ENCODE measurements around the gene PIKFYVE. TPM values are rescaled to one million over a fixed set of nuclear protein-coding genes. Genes with fewer than 3 reads are reported as not detected.

Gene PIKFYVE
- total and polyA plus RNA-seq, 4 experiments from 2014 or later, result 3.3 to 45.8 (median 26.4) TPM

DNA sequence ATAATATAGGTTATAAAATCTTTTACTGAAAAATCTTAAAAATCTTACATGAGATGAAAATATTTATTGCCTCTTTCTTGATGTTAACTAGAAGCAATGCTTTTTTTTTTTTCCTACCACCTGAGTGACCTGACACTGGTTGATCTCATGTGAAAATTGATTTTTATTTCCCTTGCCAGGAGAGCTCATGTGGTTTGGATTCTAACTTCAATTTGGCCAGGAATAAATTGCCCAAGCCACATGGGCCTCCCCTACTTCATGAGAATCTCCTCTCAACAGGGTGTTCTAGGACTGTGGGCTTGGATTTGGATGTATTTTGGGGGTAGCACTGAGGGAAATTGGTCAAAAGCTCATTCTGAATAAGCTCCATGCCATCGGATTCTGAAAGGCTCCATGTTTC lies 31.3 kb upstream of the PIKFYVE start:
- H3K4me1 Mint-ChIP-seq, result no peaks in the 10 kb centered on the region
- no peaks in the 10 kb centered on the region for H3K4me1 ChIP-seq (ENCODE audit: insufficient read depth, low read length)

GRCh38 chr2:208235860-208236259 lies 30.2 kb upstream of the PIKFYVE start:
- Mint-ChIP-seq H3K27ac (no peak overlapping the region), H3K9me3 (peaks cover 3 to 24% (median 13%) of the 10 kb centered on the region in 8 donors), H3K27me3 (no peaks in the 10 kb centered on the region), H3K36me3 (peaks cover 51 to 54% of the 10 kb centered on the region in 2 donors), H3K4me1 (no peaks in the 10 kb centered on the region), H3K4me3 (no peak overlapping the region)
- intact Hi-C loops (cut with micrococcal nuclease), result no loop called here
- H3K27me3 ChIP-seq (ENCODE audit: insufficient read depth, low read length), result no peaks in the 10 kb centered on the region
- no peak overlapping the region for H3K4me3 ChIP-seq (ENCODE audit: low read length in 2 of 2)
- ChIA-PET POLR2A (ENCODE audit: partially characterized antibody) (no interaction called here), CTCF (ENCODE audit: partially characterized antibody) (no interaction called here)
- no peak overlapping the region for H3K27ac ChIP-seq (ENCODE audit: low read depth, low read length)
- H3K9me3 ChIP-seq (ENCODE audit: control insufficient read depth in 1 of 2, low read length in 2 of 2), result peaks cover 0 to 3% of the 10 kb centered on the region in 2 donors
- no peaks in the 10 kb centered on the region for H3K4me1 ChIP-seq (ENCODE audit: insufficient read depth, low read length)
- H3K36me3 ChIP-seq (ENCODE audit: insufficient read depth, low read length), result peaks cover 8% of the 10 kb centered on the region
- no peak for DNase-seq

More for the DNA sequence above, 31.3 kb upstream of the PIKFYVE start:
- POLR2A ChIA-PET (ENCODE audit: partially characterized antibody), result no interaction called here
- Histone ChIP-seq H3K27ac (ENCODE audit: low read depth, low read length) (no peak overlapping the region), H3K27me3 (ENCODE audit: insufficient read depth, low read length) (no peaks in the 10 kb centered on the region), H3K36me3 (ENCODE audit: insufficient read depth, low read length) (peaks cover 8% of the 10 kb centered on the region), H3K9me3 (ENCODE audit: control insufficient read depth in 1 of 2, low read length in 2 of 2) (peaks cover 0 to 3% of the 10 kb centered on the region in 2 donors), H3K4me3 (ENCODE audit: low read length in 2 of 2) (no peak overlapping the region)
- peaks cover 43 to 45% of the 10 kb centered on the region in 2 donors for H3K36me3 Mint-ChIP-seq
- intact Hi-C loops (cut with micrococcal nuclease), result no loop called here
- CTCF ChIA-PET (ENCODE audit: partially characterized antibody), result no interaction called here
- H3K4me3 Mint-ChIP-seq, result no peak overlapping the region
- peaks cover 3 to 28% (median 15%) of the 10 kb centered on the region in 8 donors for H3K9me3 Mint-ChIP-seq
- DNase-seq, result no peak
- no peak overlapping the region for H3K27ac Mint-ChIP-seq
- H3K27me3 Mint-ChIP-seq, result no peaks in the 10 kb centered on the region

GRCh38 chr2:208239770-208240493 lies 26.1 kb upstream of the PIKFYVE start:
- H3K4me1 Mint-ChIP-seq, result no peaks in the 10 kb centered on the region
- Histone ChIP-seq H3K4me1 (ENCODE audit: insufficient read depth, low read length) (no peaks in the 10 kb centered on the region), H3K36me3 (ENCODE audit: insufficient read depth, low read length) (peaks cover 12% of the 10 kb centered on the region), H3K27me3 (ENCODE audit: insufficient read depth, low read length) (no peaks in the 10 kb centered on the region), H3K9me3 (ENCODE audit: control insufficient read depth in 1 of 2, low read length in 2 of 2) (no peaks in the 10 kb centered on the region), H3K4me3 (ENCODE audit: low read length in 2 of 2) (no peak overlapping the region), H3K27ac (ENCODE audit: low read depth, low read length) (no peak overlapping the region)
- DNase-seq, result no peak
- peaks cover 0 to 5% (median 0%) of the 10 kb centered on the region in 8 donors for H3K9me3 Mint-ChIP-seq
- peak overlapping the region in 3 of 7 donors; percentile 10 to 33 (median 15) for H3K27ac Mint-ChIP-seq
- H3K27me3 Mint-ChIP-seq, result no peaks in the 10 kb centered on the region
- POLR2A ChIA-PET (ENCODE audit: partially characterized antibody), result no interaction called here
- peaks cover 70 to 79% of the 10 kb centered on the region in 2 donors for H3K36me3 Mint-ChIP-seq
- CTCF ChIA-PET (ENCODE audit: partially characterized antibody), result interaction anchor here (1.1 kb wide), 1 partner anchor 65 kb away, joined by 3 read pairs; no protein-coding TSS in a partner anchor
- no peak overlapping the region for H3K4me3 Mint-ChIP-seq
- intact Hi-C loops (cut with micrococcal nuclease), result no loop called here

DNA sequence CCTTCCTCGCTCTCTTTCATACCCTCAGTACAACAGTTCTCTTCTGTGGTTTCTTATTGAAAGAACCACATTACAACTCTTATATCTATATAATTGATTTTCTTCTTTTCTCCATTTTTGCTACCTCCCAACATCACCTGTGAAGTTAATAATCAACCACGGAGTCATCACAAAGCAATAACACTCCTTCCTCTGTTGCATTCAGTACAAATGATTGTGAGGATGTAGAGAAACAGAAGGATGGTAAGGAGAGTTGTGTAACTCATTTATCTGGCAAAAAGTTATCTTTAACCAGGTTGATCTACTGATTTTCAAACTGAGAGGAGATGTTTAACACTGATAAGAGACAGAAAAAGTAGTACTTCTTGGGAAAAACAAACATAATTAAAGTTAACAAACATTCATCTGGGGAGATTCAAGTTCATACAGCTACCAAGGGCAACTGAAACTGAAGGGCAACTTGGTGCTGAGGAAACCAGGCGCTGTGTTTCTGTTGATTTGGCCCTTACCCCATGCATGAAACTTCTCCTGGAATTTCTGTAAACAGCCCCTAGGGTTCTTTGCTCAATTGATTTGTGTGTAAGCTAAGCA lies 25.3 kb upstream of the PIKFYVE start:
- peaks cover 14% of the 10 kb centered on the region for H3K36me3 ChIP-seq (ENCODE audit: insufficient read depth, low read length)
- Mint-ChIP-seq H3K27me3 (no peaks in the 10 kb centered on the region), H3K4me1 (no peaks in the 10 kb centered on the region), H3K4me3 (no peak overlapping the region), H3K9me3 (peaks cover 0 to 3% (median 0%) of the 10 kb centered on the region in 8 donors), H3K36me3 (peaks cover 65 to 80% of the 10 kb centered on the region in 2 donors), H3K27ac (peak overlapping the region in 1 of 7 donors; percentile 12)
- no peak overlapping the region for H3K27ac ChIP-seq (ENCODE audit: low read depth, low read length)
- no peaks in the 10 kb centered on the region for H3K4me1 ChIP-seq (ENCODE audit: insufficient read depth, low read length)
- POLR2A ChIA-PET (ENCODE audit: partially characterized antibody), result no interaction called here
- CTCF ChIA-PET (ENCODE audit: partially characterized antibody), result interaction anchor here (1.1 kb wide), 1 partner anchor 65 kb away, joined by 3 read pairs; no protein-coding TSS in a partner anchor
- DNase-seq, result no peak
- H3K4me3 ChIP-seq (ENCODE audit: low read length in 2 of 2), result no peak overlapping the region
- intact Hi-C loops (cut with micrococcal nuclease), result no loop called here
- no peaks in the 10 kb centered on the region for H3K9me3 ChIP-seq (ENCODE audit: control insufficient read depth in 1 of 2, low read length in 2 of 2)
- no peaks in the 10 kb centered on the region for H3K27me3 ChIP-seq (ENCODE audit: insufficient read depth, low read length)

DNA sequence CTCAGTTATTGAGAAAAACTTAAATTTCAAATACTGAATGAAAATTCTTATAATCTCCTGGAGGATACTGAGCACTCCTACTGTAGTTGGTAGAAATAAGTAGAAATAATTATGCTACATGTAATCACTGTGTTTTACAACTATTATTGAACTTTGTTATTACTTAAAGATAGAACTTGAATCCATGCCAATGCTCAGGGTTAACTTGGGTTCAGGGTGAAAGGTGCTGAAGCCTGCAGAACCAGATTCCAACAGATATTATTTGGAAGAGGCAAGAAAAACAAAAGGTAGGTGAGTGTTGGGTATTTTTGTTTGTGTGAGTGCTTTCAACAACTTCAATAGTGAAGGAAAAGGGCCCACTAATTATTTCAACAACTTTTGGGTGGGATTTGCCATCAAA lies 21.6 kb upstream of the PIKFYVE start:
- Histone ChIP-seq H3K36me3 (ENCODE audit: insufficient read depth, low read length) (peaks cover 24% of the 10 kb centered on the region), H3K27ac (ENCODE audit: low read depth, low read length) (no peak overlapping the region), H3K9me3 (ENCODE audit: control insufficient read depth in 1 of 2, low read length in 2 of 2) (no peaks in the 10 kb centered on the region), H3K27me3 (ENCODE audit: insufficient read depth, low read length) (no peaks in the 10 kb centered on the region), H3K4me1 (ENCODE audit: insufficient read depth, low read length) (no peaks in the 10 kb centered on the region), H3K4me3 (ENCODE audit: low read length in 2 of 2) (no peak overlapping the region)
- intact Hi-C loops (cut with micrococcal nuclease), result no loop called here
- Mint-ChIP-seq H3K9me3 (no peaks in the 10 kb centered on the region), H3K4me1 (no peaks in the 10 kb centered on the region), H3K4me3 (no peak overlapping the region), H3K27ac (no peak overlapping the region), H3K27me3 (no peaks in the 10 kb centered on the region), H3K36me3 (peaks cover 67 to 77% of the 10 kb centered on the region in 2 donors)
- CTCF ChIA-PET (ENCODE audit: partially characterized antibody), result no interaction called here
- POLR2A ChIA-PET (ENCODE audit: partially characterized antibody), result no interaction called here
- no peak for DNase-seq

GRCh38 chr2:208245746-208246145 lies 20.3 kb upstream of the PIKFYVE start:
- Histone ChIP-seq H3K4me1 (ENCODE audit: insufficient read depth, low read length) (no peaks in the 10 kb centered on the region), H3K27me3 (ENCODE audit: insufficient read depth, low read length) (no peaks in the 10 kb centered on the region), H3K4me3 (ENCODE audit: low read length in 2 of 2) (no peak overlapping the region), H3K36me3 (ENCODE audit: insufficient read depth, low read length) (peaks cover 31% of the 10 kb centered on the region), H3K9me3 (ENCODE audit: control insufficient read depth in 1 of 2, low read length in 2 of 2) (no peaks in the 10 kb centered on the region), H3K27ac (ENCODE audit: low read depth, low read length) (no peak overlapping the region)
- no peaks in the 10 kb centered on the region for H3K27me3 Mint-ChIP-seq
- H3K4me3 Mint-ChIP-seq, result no peak overlapping the region
- H3K27ac Mint-ChIP-seq, result peak overlapping the region in 1 of 7 donors; percentile 11
- no peaks in the 10 kb centered on the region for H3K9me3 Mint-ChIP-seq
- H3K36me3 Mint-ChIP-seq, result peaks cover 68 to 77% of the 10 kb centered on the region in 2 donors
- H3K4me1 Mint-ChIP-seq, result no peaks in the 10 kb centered on the region
- ChIA-PET POLR2A (ENCODE audit: partially characterized antibody) (no interaction called here), CTCF (ENCODE audit: partially characterized antibody) (no interaction called here)
- intact Hi-C loops (cut with micrococcal nuclease), result no loop called here
- no peak for DNase-seq

- Histone ChIP-seq H3K4me1 (ENCODE audit: insufficient read depth, low read length) (peaks cover 3% of the 10 kb centered on the region), H3K9me3 (ENCODE audit: control insufficient read depth in 1 of 2, low read length in 2 of 2) (no peaks in the 10 kb centered on the region), H3K4me3 (ENCODE audit: low read length in 2 of 2) (no peak overlapping the region), H3K27ac (ENCODE audit: low read depth, low read length) (no peak overlapping the region), H3K27me3 (ENCODE audit: insufficient read depth, low read length) (no peaks in the 10 kb centered on the region), H3K36me3 (ENCODE audit: insufficient read depth, low read length) (peaks cover 26% of the 10 kb centered on the region)
- no peak for DNase-seq
- intact Hi-C loops (cut with micrococcal nuclease), result no loop called here
- Mint-ChIP-seq H3K27me3 (no peaks in the 10 kb centered on the region), H3K27ac (no peak overlapping the region), H3K36me3 (peaks cover 57 to 73% of the 10 kb centered on the region in 2 donors), H3K9me3 (no peaks in the 10 kb centered on the region), H3K4me1 (peaks cover 4 to 9% (median 7%) of the 10 kb centered on the region in 4 donors), H3K4me3 (no peak overlapping the region)
- POLR2A ChIA-PET (ENCODE audit: partially characterized antibody), result no interaction called here
- CTCF ChIA-PET (ENCODE audit: partially characterized antibody), result interaction anchor here (0.7 to 1.3 kb wide), 2 partner anchors 10 to 73 kb away, joined by 4 read pairs; no protein-coding TSS in a partner anchor
Observed at GRCh38 chr2:208248601-208249000, 17.5 kb upstream of the PIKFYVE start.

All from CD4-positive, alpha-beta memory T cell (primary cell).